A673 (cell line): Measurements from ENCODE around the gene SLC25A29.

Experiments used
- EZH2 ChIP-seq: fragments of 200-600 bp; sonication (generic); IDR thresholded peaks from 2 replicates; pipeline ENCODE4 v1.6.1; 2017; ENCODE audit warnings: borderline replicate concordance, low read depth, mild to moderate bottlenecking, mixed read lengths, antibody characterized with exemption, low read length; ENCODE audit not compliant: poor library complexity, severe bottlenecking
- TF ChIP-seq, protein P1 (sequence below): fragments of 300-800, 200-600 bp; sonication (generic); conservative IDR thresholded peaks from 2 replicates; pipeline ENCODE4 v1.5.1; 2017; ENCODE audit warnings: low read depth, mild to moderate bottlenecking, antibody characterized with exemption, low read length, moderate library complexity, mixed read lengths

GRCh38 chr14:100256339-100256895 lies 49.8 kb downstream of the SLC25A29 start:
- TF ChIP-seq, protein P1, sequence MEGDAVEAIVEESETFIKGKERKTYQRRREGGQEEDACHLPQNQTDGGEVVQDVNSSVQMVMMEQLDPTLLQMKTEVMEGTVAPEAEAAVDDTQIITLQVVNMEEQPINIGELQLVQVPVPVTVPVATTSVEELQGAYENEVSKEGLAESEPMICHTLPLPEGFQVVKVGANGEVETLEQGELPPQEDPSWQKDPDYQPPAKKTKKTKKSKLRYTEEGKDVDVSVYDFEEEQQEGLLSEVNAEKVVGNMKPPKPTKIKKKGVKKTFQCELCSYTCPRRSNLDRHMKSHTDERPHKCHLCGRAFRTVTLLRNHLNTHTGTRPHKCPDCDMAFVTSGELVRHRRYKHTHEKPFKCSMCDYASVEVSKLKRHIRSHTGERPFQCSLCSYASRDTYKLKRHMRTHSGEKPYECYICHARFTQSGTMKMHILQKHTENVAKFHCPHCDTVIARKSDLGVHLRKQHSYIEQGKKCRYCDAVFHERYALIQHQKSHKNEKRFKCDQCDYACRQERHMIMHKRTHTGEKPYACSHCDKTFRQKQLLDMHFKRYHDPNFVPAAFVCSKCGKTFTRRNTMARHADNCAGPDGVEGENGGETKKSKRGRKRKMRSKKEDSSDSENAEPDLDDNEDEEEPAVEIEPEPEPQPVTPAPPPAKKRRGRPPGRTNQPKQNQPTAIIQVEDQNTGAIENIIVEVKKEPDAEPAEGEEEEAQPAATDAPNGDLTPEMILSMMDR = no peak
- TF ChIP-seq EZH2 = no peak
